Prostate gland (tissue), 2 donors: Measurements from ENCODE around the gene COX20. TPM values are rescaled to one million over a fixed set of nuclear protein-coding genes. Genes with fewer than 3 reads are reported as not detected.

Experiments used
- DNase-seq: peaks from one replicate; pipeline ENCODE4 v3.0.0-alpha.2; 2019; ENCODE audit warnings: low spot score
- H3K27ac ChIP-seq, 2 donors: fragments of 200-600 bp; sonication (generic); 2 replicates each; pipeline ENCODE4 v1.5.1; 2017 to 2019
- H3K27me3 ChIP-seq: fragments of 200-600 bp; sonication (generic); replicated peaks from 2 replicates; pipeline ENCODE4 v1.5.1; 2019; ENCODE audit not compliant: insufficient read depth
- H3K36me3 ChIP-seq, 2 donors: fragments of 200-600 bp; sonication (generic); 1 replicate in 1 of 2; 2 replicates in 1 of 2; pipeline versions ENCODE4 v1.5.1 to v1.8.1; 2017 to 2019
- H3K4me1 ChIP-seq: fragments of 200-600 bp; sonication (generic); replicated peaks from 2 replicates; pipeline ENCODE4 v1.5.1; 2019
- H3K4me3 ChIP-seq, 2 donors: fragments of 200-600 bp; sonication (generic); 2 replicates each; pipeline ENCODE4 v1.5.1; 2017 to 2019
- H3K9me3 ChIP-seq: fragments of 200-600 bp; sonication (generic); 2 replicates; pipeline ENCODE4 v1.5.1; 2017
- CTCF ChIP-seq, 4 experiments: fragments of 200-600 bp in 2 of 4; fragments of 450-650 bp in 2 of 4; sonication (generic) in 2 of 4; IDR thresholded peaks; 1 replicate in 3 of 4; 2 replicates in 1 of 4; pipeline ENCODE4 v1.5.1; 2016 to 2019; ENCODE audit warnings: antibody characterized with exemption in 4 of 4, mild to moderate bottlenecking in 2 of 4, moderate library complexity in 2 of 4
- POLR2A ChIP-seq: fragments of 450-650 bp; IDR thresholded peaks from one replicate; pipeline ENCODE4 v1.6.1; 2016; ENCODE audit warnings: antibody characterized with exemption, mild to moderate bottlenecking
- POLR2AphosphoS5 ChIP-seq: sonication (generic); formaldehyde crosslinking; IDR thresholded peaks from one replicate; pipeline ENCODE4 v1.6.1; 2017; ENCODE audit warnings: antibody characterized with exemption
- WGBS: methylation state at CpG from one replicate; pipeline ENCODE4 v1.1.5; 2018; 5-methylcytosine and 5-hydroxymethylcytosine counted together
- intact Hi-C: fragments of 100-400 bp; cut with DNase I; formaldehyde crosslinking; loops from one replicate; pipeline ENCODE4 v1.14.2; 2022
- total RNA-seq, 2 donors: library from RNA; depleted of rRNA; stranded (reverse); fragments of >200 nt; gene quantifications; one replicate each; pipeline ENCODE4 v1.1.0, GENCODE V29; 2016

COX20 gene
- total RNA-seq, 2 donors from 2014 or later, result 46.8 to 78.4 TPM

- WGBS, result 67% methylated on average over 3 of the region's 3 CpGs
- TF ChIP-seq POLR2A, result no peak
- no peak for TF ChIP-seq POLR2AphosphoS5
Measured at GRCh38 chr1:244857761-244858160, 22.3 kb downstream of the COX20 start.

GRCh38 chr1:244858357-244858756 lies 22.9 kb downstream of the COX20 start:
- Histone ChIP-seq H3K27me3 (no peaks in the 10 kb centered on the region), H3K36me3 (peaks cover 15 to 24% of the 10 kb centered on the region in 2 donors), H3K9me3 (no peaks in the 10 kb centered on the region), H3K4me1 (peaks cover 4% of the 10 kb centered on the region), H3K27ac (no peak overlapping the region), H3K4me3 (no peak overlapping the region)
- 69% methylated on average over 1 of the region's 1 CpG for whole genome bisulfite sequencing
- intact Hi-C loops, result no loop called here
- DNase-seq, result no peak
- TF ChIP-seq CTCF (IDR thresholded peaks at IDR 0.05), result no peak
- no peak for TF ChIP-seq POLR2A
- no peak for TF ChIP-seq POLR2AphosphoS5

More at GRCh38 chr1:244857761-244858160, 22.3 kb downstream of the COX20 start:
- Histone ChIP-seq H3K27ac (no peak overlapping the region), H3K4me3 (no peak overlapping the region), H3K9me3 (no peaks in the 10 kb centered on the region), H3K36me3 (peaks cover 15 to 24% of the 10 kb centered on the region in 2 donors), H3K4me1 (peaks cover 4% of the 10 kb centered on the region), H3K27me3 (no peaks in the 10 kb centered on the region)
- DNase-seq, result no peak
- intact Hi-C loops, result no loop called here

GRCh38 chr1:244860078-244860477 lies 24.6 kb downstream of the COX20 start:
- H3K27ac ChIP-seq, result no peak overlapping the region
- H3K9me3 ChIP-seq, result no peaks in the 10 kb centered on the region
- no peaks in the 10 kb centered on the region for H3K27me3 ChIP-seq
- DNase-seq, result no peak
- H3K36me3 ChIP-seq, result peaks cover 15 to 24% of the 10 kb centered on the region in 2 donors
- intact Hi-C loops, result loop anchor here (5.0 kb wide), 1 partner anchor 182 kb away; no protein-coding TSS in a partner anchor
- H3K4me3 ChIP-seq, result no peak overlapping the region
- peaks cover 4% of the 10 kb centered on the region for H3K4me1 ChIP-seq
- 48% methylated on average over 9 of the region's 9 CpGs for WGBS
- TF ChIP-seq POLR2A (no peak), CTCF (IDR thresholded peaks at IDR 0.05) (no peak), POLR2AphosphoS5 (no peak)

GRCh38 chr1:244860914-244861610 lies 25.6 kb downstream of the COX20 start:
- no peak overlapping the region for H3K27ac ChIP-seq

GRCh38 chr1:244861683-244862082 lies 26.2 kb downstream of the COX20 start:
- no peak for TF ChIP-seq POLR2AphosphoS5
- TF ChIP-seq POLR2A, result no peak
- no peak for TF ChIP-seq CTCF (IDR thresholded peaks at IDR 0.05)
- H3K36me3 ChIP-seq, result peaks cover 10 to 17% of the 10 kb centered on the region in 2 donors
- peak overlapping the region; percentile 100 for H3K27ac ChIP-seq
- H3K4me3 ChIP-seq, result peak overlapping the region; percentile 91 to 95
- intact Hi-C loops, result loop anchor here (5.0 kb wide), 1 partner anchor 181 kb away; no protein-coding TSS in a partner anchor
- DNase-seq, result no peak
- no peaks in the 10 kb centered on the region for H3K9me3 ChIP-seq
- 0% methylated on average over 2 of the region's 2 CpGs for WGBS
- peaks cover 4% of the 10 kb centered on the region for H3K4me1 ChIP-seq
- H3K27me3 ChIP-seq, result no peaks in the 10 kb centered on the region

More at GRCh38 chr1:244860914-244861610, 25.6 kb downstream of the COX20 start:
- 6% methylated on average over 2 of the region's 2 CpGs for WGBS
- Histone ChIP-seq H3K36me3 (peaks cover 15 to 23% of the 10 kb centered on the region in 2 donors), H3K4me3 (peak overlapping the region in 1 of 2 donors; percentile 14), H3K4me1 (peaks cover 4% of the 10 kb centered on the region), H3K27me3 (no peaks in the 10 kb centered on the region), H3K9me3 (no peaks in the 10 kb centered on the region)
- no peak for DNase-seq
- intact Hi-C loops, result loop anchor here (5.0 kb wide), 1 partner anchor 181 kb away; no protein-coding TSS in a partner anchor
- TF ChIP-seq POLR2A, result no peak
- TF ChIP-seq POLR2AphosphoS5, result no peak
- TF ChIP-seq CTCF (IDR thresholded peaks at IDR 0.05), result no peak
